AG09309 (cell line): ENCODE results near the gene TSNAX.
A peak's percentile ranks its signal among the peaks of the same experiment; 100 is the strongest.

ENCODE experiments used
- DNase-seq: peaks from one replicate; pipeline ENCODE4 v3.0.0-alpha.2; 2010; ENCODE audit warnings: low read depth
- H3K4me3 ChIP-seq: 2 replicates; pipeline ENCODE4 v1.5.1; 2011; ENCODE audit warnings: mild to moderate bottlenecking, low read depth, low read length, moderate library complexity; ENCODE audit not compliant: control insufficient read depth
- CTCF ChIP-seq: IDR thresholded peaks from 2 replicates; pipeline ENCODE4 v1.5.1; 2011; ENCODE audit warnings: mild to moderate bottlenecking, low read depth, low read length, inconsistent platforms; ENCODE audit not compliant: insufficient read depth, control insufficient read depth; ENCODE audit errors: missing control alignments

Gene TSNAX

GRCh38 chr1:231544943-231545592 lies 16.6 kb downstream of the TSNAX start:
- H3K4me3 ChIP-seq, result no peak overlapping the region
- no peak for DNase-seq
- no peak for TF ChIP-seq CTCF

DNA sequence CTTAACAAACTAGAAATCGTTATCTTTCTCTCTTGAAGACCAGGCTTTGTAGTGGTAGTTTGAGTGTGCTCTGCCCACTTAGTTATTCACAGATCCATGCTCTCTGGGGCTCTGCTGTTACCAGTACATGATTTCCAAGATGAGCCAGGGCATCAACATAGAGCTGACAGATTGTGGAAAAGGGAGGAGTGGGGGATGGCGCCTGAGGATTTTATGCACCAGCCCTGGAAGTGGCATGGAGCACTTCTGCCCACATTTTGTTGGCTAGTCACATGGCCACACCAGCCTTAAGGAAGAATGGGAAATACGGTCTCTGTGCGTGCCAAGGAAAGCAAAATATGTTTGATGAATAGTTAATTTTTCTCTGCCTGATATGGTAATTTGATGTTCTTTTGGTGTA lies 18.2 kb downstream of the TSNAX start:
- no peak for DNase-seq
- H3K4me3 ChIP-seq, result no peak overlapping the region
- no peak for TF ChIP-seq CTCF

GRCh38 chr1:231549733-231550447 lies 21.4 kb downstream of the TSNAX start:
- no peak for TF ChIP-seq CTCF
- DNase-seq, result no peak
- H3K4me3 ChIP-seq, result no peak overlapping the region

DNA sequence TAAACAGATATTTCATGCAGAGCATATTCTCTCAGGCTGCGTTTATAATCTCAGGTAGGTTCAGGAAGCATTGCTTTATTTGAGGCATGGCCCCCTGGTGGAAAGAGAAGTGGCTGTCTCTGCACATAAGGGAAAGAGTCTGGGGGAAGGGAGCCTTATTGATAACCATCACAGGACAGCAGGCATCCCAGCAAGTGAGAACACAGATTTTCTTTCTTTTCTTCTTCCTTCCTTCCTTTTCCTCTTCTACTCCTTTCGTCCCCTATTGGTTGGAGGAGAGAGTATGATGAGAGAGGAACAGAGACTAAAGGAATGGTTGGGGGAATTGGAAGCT lies 21.9 kb downstream of the TSNAX start:
- TF ChIP-seq CTCF, result peak; percentile 48
- H3K4me3 ChIP-seq, result no peak overlapping the region
- no peak for DNase-seq

DNA sequence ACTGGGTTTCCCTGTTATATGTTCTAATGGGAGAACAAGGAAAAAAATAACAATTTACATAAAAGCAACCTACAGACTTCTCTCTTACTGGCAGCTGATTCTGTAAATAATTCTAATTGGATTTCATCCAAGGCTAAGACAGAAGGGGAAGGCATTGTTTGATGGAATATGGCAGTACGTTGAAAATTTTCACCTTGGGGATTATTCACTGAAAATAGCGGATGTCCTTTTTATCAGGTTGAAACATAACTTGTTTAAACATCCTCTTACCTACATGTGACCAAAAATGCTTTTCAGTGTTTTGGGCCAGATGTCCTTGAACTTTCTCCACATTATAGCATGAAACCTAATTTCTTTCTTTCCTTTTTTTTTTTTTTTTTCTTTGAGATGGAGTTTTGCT lies 24.9 kb downstream of the TSNAX start:
- no peak for TF ChIP-seq CTCF
- no peak overlapping the region for H3K4me3 ChIP-seq
- DNase-seq, result no peak

GRCh38 chr1:231554969-231555368 lies 26.5 kb downstream of the TSNAX start:
- no peak overlapping the region for H3K4me3 ChIP-seq
- DNase-seq, result no peak
- TF ChIP-seq CTCF, result no peak
